Adipocyte (in vitro differentiated cells): ENCODE results near the gene TMEM218.
A peak's percentile ranks its signal among the peaks of the same experiment; 100 is the strongest.
"Not testable (repeated sequence)": the region's sequence is repeated elsewhere in the genome, so short reads cannot be mapped to it uniquely, and the experiment has no call there.

Source experiments
- DNase-seq: peaks from one replicate; pipeline ENCODE4 v3.0.0-alpha.2; 2015; ENCODE audit warnings: low read depth
- H3K27me3 ChIP-seq: replicated peaks from 2 replicates; pipeline ENCODE4 v1.7.0; 2013; ENCODE audit warnings: mild to moderate bottlenecking, low read length, moderate library complexity; ENCODE audit not compliant: control insufficient read depth, insufficient read depth
- H3K36me3 ChIP-seq: 2 replicates; pipeline ENCODE4 v1.7.0; 2013; ENCODE audit warnings: low read length, mild to moderate bottlenecking, moderate library complexity; ENCODE audit not compliant: control insufficient read depth, insufficient read depth, severe bottlenecking
- H3K4me1 ChIP-seq: 2 replicates; pipeline ENCODE4 v1.7.0; 2013; ENCODE audit warnings: mild to moderate bottlenecking, low read length, moderate library complexity; ENCODE audit not compliant: control insufficient read depth, insufficient read depth
- H3K4me3 ChIP-seq: 2 replicates; pipeline ENCODE4 v1.7.0; 2013; ENCODE audit warnings: mild to moderate bottlenecking, low read length, moderate library complexity
- H3K9ac ChIP-seq: 2 replicates; pipeline ENCODE4 v1.7.0; 2013; ENCODE audit warnings: mild to moderate bottlenecking, low read length, moderate library complexity
- H3K9me3 ChIP-seq: 2 replicates; pipeline ENCODE4 v1.7.0; 2013; ENCODE audit warnings: mild to moderate bottlenecking, low read length, moderate library complexity; ENCODE audit not compliant: control insufficient read depth

TMEM218 gene

DNA sequence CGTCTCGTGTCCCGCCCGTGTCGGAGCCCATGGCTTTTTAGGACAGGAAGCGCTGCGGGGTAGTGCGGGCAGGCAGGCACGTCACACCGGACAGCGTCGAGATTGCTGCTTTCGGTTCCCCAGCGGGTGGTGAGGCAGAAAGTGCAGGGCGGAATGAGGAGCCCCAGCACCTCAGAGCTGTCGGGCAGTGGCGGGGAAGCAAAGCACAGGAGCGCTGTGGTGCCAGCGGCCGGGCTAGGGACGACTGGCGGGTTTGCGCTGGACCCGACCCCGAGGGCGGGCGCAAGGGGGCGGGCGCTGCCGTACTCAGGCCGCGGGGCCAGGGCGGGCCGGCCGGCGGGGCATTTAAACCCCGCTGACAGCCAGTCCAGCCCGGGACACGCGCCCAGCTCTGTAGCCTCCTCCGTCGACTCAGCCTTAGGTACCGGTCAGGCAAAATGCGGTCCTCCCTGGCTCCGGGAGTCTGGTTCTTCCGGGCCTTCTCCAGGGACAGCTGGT is 48.4 kb downstream of the TMEM218 start, which contains the start of gene SLC37A2:
Gene SLC37A2 (plus strand): TSS at position 375 of the 498 bp plus-strand sequence. CDS start 63 bp downstream, at position 438.
- Histone ChIP-seq H3K27me3 (no peaks in the 10 kb centered on the region), H3K4me1 (no peaks in the 10 kb centered on the region), H3K9ac (peak within 1 kb of the TSS; percentile 83), H3K9me3 (no peaks in the 10 kb centered on the region), H3K4me3 (peak within 1 kb of the TSS; percentile 89), H3K36me3 (no peaks in the 10 kb centered on the region)
- peak; percentile 82 for DNase-seq

GRCh38 chr11:125062218-125062930 is 49.1 kb downstream of the TMEM218 start:
- H3K4me1 ChIP-seq: no peaks in the 10 kb centered on the region
- no peaks in the 10 kb centered on the region for H3K9me3 ChIP-seq
- H3K36me3 ChIP-seq: no peaks in the 10 kb centered on the region
- DNase-seq: no peak
- H3K27me3 ChIP-seq: no peaks in the 10 kb centered on the region
- H3K4me3 ChIP-seq: peak overlapping the region; percentile 89
- peak overlapping the region; percentile 83 for H3K9ac ChIP-seq

GRCh38 chr11:125061281-125061680 is 50.1 kb downstream of the TMEM218 start:
- H3K4me3 ChIP-seq: no peak overlapping the region
- no peaks in the 10 kb centered on the region for H3K27me3 ChIP-seq
- no peaks in the 10 kb centered on the region for H3K36me3 ChIP-seq
- DNase-seq: no peak
- no peaks in the 10 kb centered on the region for H3K4me1 ChIP-seq
- no peak overlapping the region for H3K9ac ChIP-seq
- no peaks in the 10 kb centered on the region for H3K9me3 ChIP-seq

DNA sequence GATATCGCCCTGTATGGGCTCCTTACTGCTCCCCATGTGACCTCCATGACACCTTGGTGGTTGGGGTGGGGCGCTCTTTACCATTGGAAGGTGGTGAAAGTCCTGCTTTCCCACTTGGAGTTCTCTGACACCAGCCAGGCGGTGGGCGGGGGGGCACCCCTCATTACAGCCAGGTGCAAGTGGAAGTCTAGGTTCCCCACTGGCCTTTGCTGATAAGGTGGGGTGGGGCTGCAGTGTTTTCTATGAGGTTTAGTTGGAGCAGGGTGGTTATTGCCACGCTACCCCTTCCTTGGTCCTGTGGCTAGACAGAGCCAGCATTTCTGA is 53.8 kb downstream of the TMEM218 start:
- H3K4me1 ChIP-seq: no peaks in the 10 kb centered on the region
- no peak overlapping the region for H3K9ac ChIP-seq
- no peak overlapping the region for H3K4me3 ChIP-seq
- H3K36me3 ChIP-seq: no peaks in the 10 kb centered on the region
- no peaks in the 10 kb centered on the region for H3K9me3 ChIP-seq
- no peaks in the 10 kb centered on the region for H3K27me3 ChIP-seq
- DNase-seq: no peak

DNA sequence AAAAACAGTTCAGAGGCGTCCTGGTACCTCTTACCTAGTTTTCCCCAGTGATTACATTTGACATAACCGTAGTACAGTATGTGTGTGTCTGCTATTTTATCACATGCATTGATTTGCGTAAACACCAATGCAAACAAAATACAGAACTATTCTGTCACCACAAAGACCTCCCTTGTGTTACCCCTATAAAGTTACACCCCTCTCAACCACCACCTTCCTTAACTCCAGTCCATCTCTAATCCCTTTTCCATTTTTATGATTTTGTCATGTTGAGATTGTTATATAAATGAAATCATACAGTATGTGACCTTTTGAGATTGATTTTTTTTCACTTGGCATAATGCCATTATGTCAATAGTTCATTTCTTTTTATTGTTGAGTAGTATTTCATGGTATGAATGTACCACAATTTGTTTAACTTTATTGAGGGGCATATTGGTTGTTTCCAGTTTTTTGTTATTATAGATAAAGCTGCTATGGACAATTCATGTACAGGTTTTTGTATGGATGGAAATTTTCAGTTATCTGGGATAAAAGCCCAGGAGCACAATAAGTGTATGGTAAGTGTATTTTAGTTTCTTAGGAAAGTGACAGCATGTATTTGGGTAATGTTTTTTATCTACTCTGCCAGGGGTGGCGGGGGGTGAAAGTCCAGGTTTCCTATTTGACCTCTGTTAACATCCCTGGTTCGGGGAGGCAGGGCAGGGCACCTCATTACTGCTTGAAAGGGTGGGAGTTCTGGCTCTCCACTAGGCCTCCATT is 54.3 kb downstream of the TMEM218 start:
- Histone ChIP-seq H3K36me3 (no peaks in the 10 kb centered on the region), H3K4me1 (no peaks in the 10 kb centered on the region), H3K27me3 (no peaks in the 10 kb centered on the region), H3K4me3 (no peak overlapping the region), H3K9ac (no peak overlapping the region), H3K9me3 (no peaks in the 10 kb centered on the region)
- DNase-seq: no peak

DNA sequence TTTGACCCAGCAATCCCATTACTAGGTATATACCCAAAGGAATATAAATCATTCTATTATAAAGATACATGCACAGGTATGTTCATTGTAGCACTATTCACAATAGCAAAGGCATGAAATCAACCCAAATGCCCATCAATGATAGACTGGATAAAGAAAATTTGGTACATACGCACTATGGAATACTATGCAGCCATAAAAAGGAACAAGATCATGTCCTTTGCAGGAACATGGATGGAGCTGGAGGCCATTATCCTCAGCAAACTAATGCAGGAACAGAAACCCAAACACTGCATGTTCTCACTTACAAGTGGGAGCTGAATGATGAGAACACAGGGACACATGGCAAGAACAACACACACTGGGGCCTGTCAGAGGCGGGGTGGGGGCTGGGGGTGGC is 55.3 kb downstream of the TMEM218 start:
- not testable (repeated sequence) for H3K9me3 ChIP-seq, H3K4me1 ChIP-seq, H3K4me3 ChIP-seq, H3K36me3 ChIP-seq, H3K27me3 ChIP-seq, H3K9ac ChIP-seq, DNase-seq

- DNase-seq: no peak
- no peaks in the 10 kb centered on the region for H3K36me3 ChIP-seq
- H3K4me1 ChIP-seq: no peaks in the 10 kb centered on the region
- H3K9ac ChIP-seq: no peak overlapping the region
- no peaks in the 10 kb centered on the region for H3K9me3 ChIP-seq
- H3K27me3 ChIP-seq: no peaks in the 10 kb centered on the region
- no peak overlapping the region for H3K4me3 ChIP-seq
Measured at GRCh38 chr11:125055107-125055715, 56.2 kb downstream of the TMEM218 start.

DNA sequence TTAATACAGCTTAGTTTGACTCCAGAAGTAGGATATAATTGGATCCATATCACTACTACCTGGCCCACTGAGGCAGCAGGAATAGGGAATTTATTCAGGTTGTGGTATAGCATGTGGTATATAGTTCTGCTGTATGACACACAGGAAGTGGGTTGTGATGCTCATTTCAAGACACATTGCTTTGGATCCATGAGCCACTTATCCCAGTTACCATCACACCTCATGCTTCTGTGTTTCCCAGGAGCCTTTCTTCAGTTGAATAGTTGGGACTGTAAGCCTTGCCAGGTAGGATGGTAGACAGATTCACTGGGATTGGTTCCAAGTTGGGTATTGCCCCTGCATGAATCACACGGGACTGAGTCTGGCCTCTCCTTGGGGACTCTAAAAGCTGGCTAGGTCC is 58.3 kb downstream of the TMEM218 start:
- Histone ChIP-seq H3K27me3 (no peaks in the 10 kb centered on the region), H3K9me3 (no peaks in the 10 kb centered on the region), H3K9ac (no peak overlapping the region), H3K4me1 (no peaks in the 10 kb centered on the region), H3K4me3 (no peak overlapping the region), H3K36me3 (no peaks in the 10 kb centered on the region)
- DNase-seq: no peak

DNA sequence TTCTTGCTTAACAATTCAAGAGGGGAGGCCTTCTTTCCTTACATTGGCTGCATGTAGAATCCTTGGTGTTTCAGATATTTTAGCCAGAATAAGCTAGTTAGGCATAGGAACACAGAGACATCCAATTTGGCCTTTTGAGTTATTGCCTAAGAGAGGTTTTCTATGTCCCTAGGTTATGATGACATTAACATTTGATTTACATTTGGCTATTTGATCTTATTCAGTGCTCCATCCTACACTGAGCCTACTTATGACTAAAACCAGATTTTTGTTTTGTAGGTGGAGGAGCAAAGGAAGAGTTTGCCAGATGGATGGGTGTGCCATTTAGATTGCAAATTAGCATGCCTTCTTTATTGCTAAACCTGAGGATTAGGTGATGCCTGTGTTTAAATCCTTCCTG is 59.4 kb downstream of the TMEM218 start:
- Histone ChIP-seq H3K9ac (no peak overlapping the region), H3K4me1 (no peaks in the 10 kb centered on the region), H3K27me3 (no peaks in the 10 kb centered on the region), H3K4me3 (no peak overlapping the region), H3K36me3 (no peaks in the 10 kb centered on the region), H3K9me3 (no peaks in the 10 kb centered on the region)
- DNase-seq: no peak

DNA sequence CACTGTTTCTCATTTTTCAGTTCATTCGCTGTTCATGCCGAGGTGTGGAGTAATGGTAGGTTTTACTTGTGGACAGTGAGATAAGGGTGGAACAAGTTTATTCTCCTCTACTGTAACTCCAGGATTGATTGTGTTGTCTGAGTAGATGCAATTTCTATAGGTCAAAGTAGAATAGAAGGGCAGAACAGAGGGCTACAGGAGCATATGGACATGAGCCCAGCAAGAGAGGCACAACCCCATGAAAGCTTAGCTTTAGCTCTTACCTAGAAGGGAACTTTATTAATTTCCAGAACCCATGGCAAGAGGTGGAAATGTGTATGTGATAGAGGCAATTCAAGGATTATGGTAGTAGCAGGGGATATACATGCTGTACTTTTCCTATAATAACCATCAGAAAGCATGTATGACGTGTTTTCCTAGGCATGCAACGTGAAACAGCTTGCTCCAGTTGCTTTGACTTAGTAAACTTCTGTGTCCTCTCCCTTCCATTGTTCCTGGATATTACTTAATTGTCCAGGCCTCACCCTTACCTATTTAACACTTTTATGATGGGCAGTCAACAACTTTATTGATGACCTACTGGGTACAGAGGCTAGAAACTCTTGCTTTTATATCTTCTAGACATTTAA is 62.1 kb downstream of the TMEM218 start:
- Histone ChIP-seq H3K27me3 (no peaks in the 10 kb centered on the region), H3K36me3 (no peaks in the 10 kb centered on the region), H3K4me3 (no peak overlapping the region), H3K9me3 (no peaks in the 10 kb centered on the region), H3K9ac (no peak overlapping the region), H3K4me1 (no peaks in the 10 kb centered on the region)
- no peak for DNase-seq
